AG04449 (cell line): Measurements from ENCODE around the gene NOP9.

Experiments used
- CTCF ChIA-PET: fragments of 350-600 bp; formaldehyde crosslinking; extraction: SDS; loops from one replicate; lab custom pipeline; 2021; ENCODE audit warnings: antibody characterized with exemption; lab: Yijun Ruan, JAX
- POLR2A ChIA-PET: fragments of 400-600, 350-600 bp; formaldehyde crosslinking; extraction: SDS; loops from one replicate; lab custom pipeline; 2020; ENCODE audit warnings: antibody characterized with exemption, inconsistent platforms; lab: Yijun Ruan, JAX
- DNase-seq: peaks from one replicate; pipeline ENCODE4 v3.0.0-alpha.2; 2010; ENCODE audit warnings: low read depth, low spot score
- H3K4me3 ChIP-seq: 2 replicates; pipeline ENCODE4 v1.5.1; 2011; ENCODE audit warnings: low read depth, mild to moderate bottlenecking, control low read depth, low read length
- TF ChIP-seq, protein P1 (sequence below): IDR thresholded peaks from one replicate; pipeline ENCODE4 v1.5.1; 2011; ENCODE audit warnings: mild to moderate bottlenecking, moderate library complexity, low read length, control low read depth, inconsistent platforms; ENCODE audit not compliant: insufficient read depth; ENCODE audit errors: missing control alignments

The NOP9 gene

GRCh38 chr14:24337824-24338175, 38.1 kb downstream of the NOP9 start:
- DNase-seq = no peak
- ChIA-PET CTCF (interaction anchor here (1.0 to 37.5 kb wide), 9 partner anchors 8 to 89 kb away, joined by 3 to 1633 read pairs (median 17); partner anchors contain the start of genes CBLN3, CIDEB, DHRS1 and KHNYN), POLR2A (no interaction called here)
- H3K4me3 ChIP-seq = no peak overlapping the region
- TF ChIP-seq, protein P1, sequence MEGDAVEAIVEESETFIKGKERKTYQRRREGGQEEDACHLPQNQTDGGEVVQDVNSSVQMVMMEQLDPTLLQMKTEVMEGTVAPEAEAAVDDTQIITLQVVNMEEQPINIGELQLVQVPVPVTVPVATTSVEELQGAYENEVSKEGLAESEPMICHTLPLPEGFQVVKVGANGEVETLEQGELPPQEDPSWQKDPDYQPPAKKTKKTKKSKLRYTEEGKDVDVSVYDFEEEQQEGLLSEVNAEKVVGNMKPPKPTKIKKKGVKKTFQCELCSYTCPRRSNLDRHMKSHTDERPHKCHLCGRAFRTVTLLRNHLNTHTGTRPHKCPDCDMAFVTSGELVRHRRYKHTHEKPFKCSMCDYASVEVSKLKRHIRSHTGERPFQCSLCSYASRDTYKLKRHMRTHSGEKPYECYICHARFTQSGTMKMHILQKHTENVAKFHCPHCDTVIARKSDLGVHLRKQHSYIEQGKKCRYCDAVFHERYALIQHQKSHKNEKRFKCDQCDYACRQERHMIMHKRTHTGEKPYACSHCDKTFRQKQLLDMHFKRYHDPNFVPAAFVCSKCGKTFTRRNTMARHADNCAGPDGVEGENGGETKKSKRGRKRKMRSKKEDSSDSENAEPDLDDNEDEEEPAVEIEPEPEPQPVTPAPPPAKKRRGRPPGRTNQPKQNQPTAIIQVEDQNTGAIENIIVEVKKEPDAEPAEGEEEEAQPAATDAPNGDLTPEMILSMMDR = no peak

- TF ChIP-seq, protein P1 = no peak
- H3K4me3 ChIP-seq = no peak overlapping the region
- ChIA-PET CTCF (interaction anchor here (1.2 to 37.5 kb wide), 7 partner anchors 7 to 96 kb away, joined by 3 to 1633 read pairs (median 19); partner anchors contain the start of genes CBLN3, CIDEB, DHRS1 and KHNYN), POLR2A (no interaction called here)
- DNase-seq = no peak
Observed at GRCh38 chr14:24338843-24339242, 39.2 kb downstream of the NOP9 start.

DNA sequence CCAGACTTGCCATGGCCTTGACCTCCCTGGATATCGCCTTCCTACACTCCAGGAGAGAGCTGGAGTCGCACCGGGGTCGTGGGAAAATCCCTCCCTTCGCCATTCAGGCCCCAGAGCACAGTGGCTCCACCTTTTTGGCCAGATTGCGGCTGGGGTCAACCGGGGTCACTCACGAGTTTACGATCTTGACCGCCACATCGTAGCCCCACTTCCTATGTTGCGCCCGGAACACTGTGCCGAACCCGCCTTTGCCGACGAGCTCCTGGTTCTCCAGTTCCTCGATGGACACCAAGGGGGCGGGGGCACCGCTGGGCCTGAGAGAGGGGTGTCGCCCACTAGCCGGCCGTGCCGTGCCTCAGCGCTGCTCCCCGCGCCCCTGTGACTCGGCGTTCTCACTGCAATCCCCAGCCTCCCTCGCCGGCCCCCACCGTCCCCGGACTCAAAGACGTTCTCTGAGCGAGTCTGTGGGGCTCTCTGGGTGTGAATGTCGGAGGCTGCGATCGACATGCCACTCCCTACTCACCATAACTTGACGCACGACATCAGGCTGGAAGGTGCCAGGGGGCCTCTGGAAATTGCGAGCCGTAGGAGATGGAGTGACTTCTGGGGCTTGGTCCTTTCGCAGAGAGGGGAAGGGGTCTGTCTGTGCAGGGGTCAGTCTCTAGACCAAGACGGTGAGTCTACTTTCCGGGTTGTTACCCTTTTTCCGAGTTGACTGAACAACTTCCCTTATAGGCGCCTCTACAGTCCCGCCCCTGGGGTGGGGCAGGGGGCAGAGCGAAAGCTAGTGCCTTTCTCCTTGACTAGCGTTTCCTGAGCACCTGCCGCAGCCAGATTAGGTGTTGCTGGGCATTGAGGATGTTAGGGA, 39.9 kb downstream of the NOP9 start, which contains the start of gene RIPK3:
TSS of gene RIPK3 (minus strand) at position 708 of the 868 bp plus-strand sequence. CDS start at position 543, 165 bp downstream.
- DNase-seq = no peak
- ChIA-PET POLR2A (interaction anchor here (0.8 kb wide), 1 partner anchor 37 kb away, joined by 3 read pairs; no protein-coding TSS in a partner anchor), CTCF (interaction anchor here (0.6 to 37.5 kb wide), 8 partner anchors 8 to 97 kb away, joined by 3 to 1633 read pairs (median 18); partner anchors contain the start of genes CBLN3, CIDEB, DHRS1 and KHNYN)
- TF ChIP-seq, protein P1 = no peak
- peak within 1 kb of the TSS; percentile 41 for H3K4me3 ChIP-seq

DNA sequence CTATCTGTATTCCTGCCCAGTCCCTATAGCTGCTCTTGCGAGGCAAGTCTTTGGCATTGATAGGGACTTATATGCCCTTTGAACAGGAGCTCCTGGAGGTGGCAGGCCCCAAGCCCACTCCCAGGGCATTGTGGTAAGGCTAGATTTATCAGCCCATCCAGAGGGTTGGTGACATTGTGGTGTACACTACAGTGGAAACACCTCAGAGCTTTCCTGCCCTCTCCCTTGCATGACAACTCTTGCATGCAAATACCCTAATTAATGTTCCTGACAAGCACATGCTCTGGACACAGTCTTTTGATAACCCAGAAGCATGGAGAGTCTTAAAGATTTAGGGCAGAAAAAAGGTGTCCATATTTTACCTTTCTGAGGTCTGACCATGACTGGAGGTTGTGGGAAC, 41.0 kb downstream of the NOP9 start:
- H3K4me3 ChIP-seq = no peak overlapping the region
- DNase-seq = no peak
- TF ChIP-seq, protein P1 = no peak
- ChIA-PET POLR2A (interaction anchor here (0.8 kb wide), 1 partner anchor 36 kb away, joined by 3 read pairs; no protein-coding TSS in a partner anchor), CTCF (interaction anchor here (0.9 to 37.5 kb wide), 7 partner anchors 9 to 87 kb away, joined by 3 to 1633 read pairs (median 17); partner anchors contain the start of genes CBLN3, CIDEB, DHRS1 and KHNYN)

- CTCF ChIA-PET = interaction anchor here (0.8 to 27.8 kb wide), 7 partner anchors 7 to 93 kb away, joined by 3 to 1633 read pairs (median 20); partner anchors contain the start of genes ADCY4, CBLN3, KHNYN and SDR39U1
- TF ChIP-seq, protein P1 = no peak
- H3K4me3 ChIP-seq = no peak overlapping the region
- POLR2A ChIA-PET = no interaction called here
- no peak for DNase-seq
Observed at GRCh38 chr14:24342889-24343288, 43.2 kb downstream of the NOP9 start.
